Retina (tissue), 1 donor: Measurements from ENCODE around the gene KLHL12.
A peak's percentile ranks its signal among the peaks of the same experiment; 100 is the strongest.

ENCODE experiments used
- DNase-seq: peaks from one replicate; pipeline ENCODE4 v3.0.0-alpha.2; 2016

The KLHL12 gene

DNA sequence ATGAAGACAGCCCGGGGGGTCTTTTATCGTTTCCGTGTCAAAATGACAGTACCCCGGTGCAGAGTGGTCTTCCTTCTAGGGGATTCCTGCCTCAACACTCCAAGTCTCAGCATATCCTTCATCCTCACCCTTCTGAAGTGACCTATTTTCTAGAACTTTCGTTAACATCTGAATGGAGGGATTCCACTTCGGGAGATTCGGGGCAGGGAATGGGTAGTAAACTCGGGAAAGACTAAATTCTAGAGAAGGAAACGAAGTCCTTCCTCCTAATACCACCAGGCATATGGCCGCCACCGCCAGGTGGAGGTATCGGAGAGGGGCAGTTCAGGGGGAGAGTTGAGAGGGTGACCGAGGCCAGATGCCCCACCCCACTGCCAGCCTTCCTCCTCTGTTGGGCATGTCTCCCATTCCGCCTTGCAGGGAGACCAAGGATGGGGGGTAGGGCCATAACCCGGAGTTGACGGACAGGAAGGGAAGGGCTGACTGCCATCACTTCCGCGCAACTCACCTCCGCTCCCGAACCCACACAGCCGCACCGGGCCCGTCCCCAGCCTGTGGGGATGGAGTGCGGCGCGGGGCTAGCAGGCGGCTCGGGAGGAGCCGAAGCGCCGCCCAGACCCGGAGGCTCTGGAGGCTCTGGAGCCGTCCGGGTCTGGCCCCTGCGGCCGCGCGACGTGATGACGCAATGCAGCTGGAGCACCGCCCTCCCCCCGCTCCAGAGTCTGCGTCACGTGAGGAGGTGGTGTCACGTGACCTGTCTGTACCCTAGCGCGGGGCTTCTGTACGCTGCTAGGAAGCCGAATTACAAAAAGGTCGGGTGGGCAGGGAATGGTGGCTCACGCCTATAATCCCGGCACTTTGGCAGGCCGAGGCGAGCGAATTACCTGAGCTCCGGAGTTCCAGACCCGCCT is at the start of gene KLHL12:
Gene KLHL12 (minus strand): TSS at position 654 of the 911 bp plus-strand sequence. CDS start 2,072 bp downstream, outside the sequence.
- peak; percentile 99 for DNase-seq

- no peak for DNase-seq
These were observed 49.6 kb upstream of the KLHL12 start for GRCh38 chr1:202976633-202977032.

DNA sequence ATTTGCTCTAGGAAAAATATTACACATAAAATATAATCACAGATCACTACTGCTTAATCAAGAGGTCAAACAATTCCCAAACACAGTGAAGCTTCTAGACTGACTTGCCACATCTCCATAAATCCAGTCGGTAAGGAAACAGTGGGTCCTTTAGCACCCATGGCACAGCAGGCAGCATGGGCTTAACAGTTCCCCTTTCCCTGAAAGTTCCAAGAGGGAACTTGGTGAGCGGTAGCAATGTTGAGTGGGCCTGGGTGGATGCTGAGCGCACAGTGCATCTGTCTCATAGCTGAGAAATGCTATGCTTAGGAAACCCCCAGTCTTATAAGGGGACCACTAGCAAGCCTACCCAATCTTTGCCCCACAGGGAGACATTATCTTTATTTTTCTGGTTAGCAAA is 47.8 kb upstream of the KLHL12 start:
- no peak for DNase-seq

DNA sequence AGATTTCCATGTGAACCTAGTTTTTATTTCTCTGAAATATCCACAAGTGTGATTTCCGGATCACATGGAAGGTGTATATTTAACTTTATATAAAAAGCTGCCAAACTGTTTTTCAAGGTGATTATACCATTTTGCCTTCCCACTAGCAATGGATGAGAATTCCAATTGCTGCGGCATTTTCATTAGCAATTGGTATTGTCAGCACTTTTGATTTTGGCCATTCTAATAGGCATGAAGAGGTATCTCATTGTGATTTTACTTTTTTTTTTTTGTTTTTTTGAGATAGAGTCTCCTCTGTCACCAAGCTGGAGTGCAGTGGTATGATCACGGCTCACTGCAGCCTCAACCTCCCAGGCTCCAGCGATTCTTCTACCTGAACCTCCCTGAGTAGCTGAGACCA is 45.0 kb upstream of the KLHL12 start:
- no peak for DNase-seq

- peak; percentile 44 for DNase-seq
These were observed 41.9 kb upstream of the KLHL12 start for GRCh38 chr1:202968895-202969295.

- no peak for DNase-seq
These were observed 41.3 kb upstream of the KLHL12 start for GRCh38 chr1:202968351-202968750.

DNA sequence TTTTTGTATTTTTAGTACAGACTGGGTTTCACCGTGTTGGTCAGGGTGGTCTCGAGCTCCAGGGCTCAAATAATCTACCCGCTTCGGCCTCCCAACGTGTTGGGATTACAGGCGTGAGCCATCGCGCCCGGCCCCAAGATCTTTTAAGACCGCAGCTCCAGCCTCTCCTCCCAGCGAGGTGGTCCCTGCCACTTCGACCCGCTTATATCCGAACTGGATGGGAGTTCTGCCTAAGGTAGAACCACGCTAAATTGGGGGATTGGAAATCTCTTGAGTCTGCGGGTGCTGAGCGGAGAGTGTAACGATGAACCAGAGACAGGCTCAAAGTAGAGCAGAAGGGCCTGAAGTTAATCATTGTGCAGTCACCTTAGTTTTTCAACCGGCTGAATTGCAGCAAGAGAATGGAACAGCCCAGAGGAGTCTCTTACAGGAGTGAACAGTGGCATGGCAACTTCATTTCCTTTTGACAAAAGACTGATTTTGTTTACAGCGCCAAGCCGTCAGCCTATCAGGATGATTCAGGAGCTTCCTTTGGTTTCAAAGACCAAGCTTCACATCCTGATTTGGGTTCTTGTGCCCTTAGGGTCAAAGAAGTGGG is 40.7 kb upstream of the KLHL12 start:
- no peak for DNase-seq

- DNase-seq = no peak
These were observed 39.2 kb upstream of the KLHL12 start for GRCh38 chr1:202966006-202966898.

- no peak for DNase-seq
These were observed 38.4 kb upstream of the KLHL12 start for GRCh38 chr1:202965422-202965821.

DNA sequence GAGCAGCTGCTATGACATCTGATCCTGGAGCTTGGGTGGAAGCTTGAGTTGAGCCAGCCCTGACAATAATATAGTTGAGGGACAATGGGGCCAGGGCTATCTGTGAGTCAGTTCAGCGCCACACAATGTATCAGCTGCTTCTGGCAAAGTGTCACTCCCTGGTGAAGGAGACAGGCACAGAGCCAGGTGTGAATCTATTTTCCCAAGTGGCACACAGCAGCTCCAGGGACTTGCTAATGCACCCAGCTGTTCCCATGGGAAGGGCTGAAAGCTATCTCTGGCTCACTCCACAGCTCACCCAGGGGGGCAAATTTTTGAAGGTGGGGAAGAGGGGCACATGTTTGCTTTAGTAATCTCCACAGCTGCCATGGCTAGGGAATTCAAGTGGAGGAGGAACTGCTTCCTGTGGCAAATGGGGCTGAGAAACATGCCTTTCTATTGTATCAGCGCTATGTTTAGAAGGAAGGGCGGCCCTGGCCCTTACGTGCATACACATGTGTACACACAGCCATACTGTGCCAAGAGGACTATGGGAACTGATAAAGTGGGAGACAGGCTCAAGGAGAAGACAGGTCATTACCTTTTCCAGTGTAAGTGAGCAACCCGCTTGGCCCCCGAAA is 37.9 kb upstream of the KLHL12 start:
- no peak for DNase-seq

DNA sequence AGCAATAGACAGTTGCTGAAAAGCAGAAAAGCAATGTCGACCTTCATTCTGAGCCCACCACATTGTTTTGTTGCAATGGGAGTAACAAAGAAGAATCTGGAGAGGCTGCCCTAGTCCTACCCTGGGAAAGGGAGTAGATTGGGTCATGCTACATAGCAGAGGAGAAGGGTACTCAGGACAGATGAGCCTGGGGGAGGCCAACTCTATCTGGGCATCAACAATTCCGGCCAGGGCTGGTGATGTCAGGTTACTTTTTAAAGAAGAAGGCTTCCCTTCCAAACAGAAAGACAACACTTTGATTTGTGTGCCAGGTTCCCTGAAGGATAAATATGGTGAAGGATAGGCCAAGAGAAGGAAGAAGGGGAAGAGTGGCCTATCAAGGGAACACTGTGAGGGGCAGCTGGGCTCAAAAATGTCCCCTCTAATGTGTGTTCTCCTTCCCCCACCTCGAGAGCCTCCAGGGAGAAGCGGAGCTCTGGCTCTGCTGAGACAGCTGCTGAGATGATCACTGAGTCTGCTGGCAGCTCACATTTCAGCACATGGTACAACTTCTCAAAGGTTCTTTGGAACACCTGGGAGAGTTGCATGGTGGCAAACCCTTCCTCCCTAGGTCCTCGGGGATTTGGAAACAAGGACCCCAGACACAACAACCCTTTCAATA is 34.3 kb upstream of the KLHL12 start:
- DNase-seq = no peak

- no peak for DNase-seq
These were observed 32.2 kb upstream of the KLHL12 start for GRCh38 chr1:202959276-202959620.

DNA sequence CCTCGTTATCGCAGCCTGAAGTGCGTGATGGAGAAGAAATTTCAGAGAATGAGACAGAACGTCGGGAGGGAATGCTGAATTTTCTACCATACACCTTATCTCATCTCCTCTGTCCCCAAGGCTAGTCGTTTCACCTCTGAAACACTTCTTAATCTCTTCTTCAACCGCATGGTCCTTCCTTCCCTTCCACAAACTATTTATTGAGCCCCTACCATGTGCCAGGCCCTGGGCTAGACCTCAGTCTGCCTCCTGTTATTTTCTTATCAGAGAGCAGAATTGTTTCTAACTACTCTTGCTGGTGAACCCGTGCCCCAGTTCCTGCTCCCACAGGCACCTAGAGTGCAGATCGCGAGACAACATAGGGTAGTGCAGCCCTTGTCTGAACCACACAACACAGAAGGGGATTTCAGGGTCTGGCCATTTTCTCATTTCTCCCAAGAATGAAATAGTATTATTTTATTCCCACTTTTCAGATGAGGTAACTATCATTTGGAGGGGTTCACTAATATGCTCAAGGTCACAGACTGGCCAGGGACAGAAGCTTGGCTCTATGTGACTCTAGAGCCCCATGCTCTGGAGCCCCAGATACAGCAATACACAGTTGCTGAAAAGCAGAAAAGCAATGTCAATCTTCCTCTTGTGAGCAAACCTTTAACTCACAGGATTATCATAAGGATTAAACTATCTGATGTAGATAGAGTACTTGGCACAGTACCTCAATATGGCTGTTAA is 31.7 kb upstream of the KLHL12 start:
- DNase-seq = no peak

DNA sequence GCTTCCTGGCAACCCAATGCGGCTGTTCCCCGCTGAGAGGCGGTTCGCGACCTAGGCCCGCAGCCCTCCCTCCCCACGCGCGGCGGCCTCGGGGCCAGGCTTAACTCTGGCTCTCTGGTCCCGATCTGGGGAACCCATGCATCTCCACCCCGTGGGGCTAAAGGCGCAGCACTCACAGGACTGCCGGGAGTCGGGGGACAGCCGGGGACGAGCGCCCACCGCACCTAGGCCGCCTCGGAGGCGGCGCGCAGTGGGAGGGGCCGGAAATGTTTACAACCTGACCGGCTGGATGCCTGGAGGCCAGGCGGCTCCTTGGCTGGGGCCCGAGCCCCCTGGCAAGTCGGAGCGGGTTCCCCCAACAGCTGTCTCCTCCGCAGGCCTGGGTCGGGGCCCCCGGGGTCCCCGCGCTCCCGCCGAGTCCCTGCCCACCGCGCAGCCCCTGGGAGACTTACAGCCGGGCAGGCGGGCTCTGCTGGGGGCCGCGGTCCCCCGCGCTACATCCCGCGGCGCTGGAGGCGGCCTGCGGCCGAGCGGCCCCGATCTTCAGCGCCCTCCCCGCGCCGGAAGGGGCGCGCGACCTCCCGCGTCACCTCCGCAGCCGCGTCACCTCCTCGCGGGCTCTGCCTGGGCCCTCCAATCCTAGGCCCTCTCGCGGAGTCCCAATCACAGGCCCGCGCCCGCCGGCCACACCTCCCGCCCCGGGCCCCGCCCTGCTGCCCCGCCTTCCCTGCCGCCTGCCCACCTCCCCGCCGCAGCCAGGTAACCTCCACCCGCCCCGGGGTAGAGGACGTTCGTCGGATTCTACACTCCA is 30.9 kb upstream of the KLHL12 start, which contains the start of gene ADIPOR1:
Gene ADIPOR1 (minus strand): TSS at position 580 of the 811 bp plus-strand sequence. CDS start 7,242 bp downstream, outside the sequence.
- DNase-seq = peak; percentile 82

- DNase-seq = no peak
These were observed 29.9 kb upstream of the KLHL12 start for GRCh38 chr1:202956969-202957368.

DNA sequence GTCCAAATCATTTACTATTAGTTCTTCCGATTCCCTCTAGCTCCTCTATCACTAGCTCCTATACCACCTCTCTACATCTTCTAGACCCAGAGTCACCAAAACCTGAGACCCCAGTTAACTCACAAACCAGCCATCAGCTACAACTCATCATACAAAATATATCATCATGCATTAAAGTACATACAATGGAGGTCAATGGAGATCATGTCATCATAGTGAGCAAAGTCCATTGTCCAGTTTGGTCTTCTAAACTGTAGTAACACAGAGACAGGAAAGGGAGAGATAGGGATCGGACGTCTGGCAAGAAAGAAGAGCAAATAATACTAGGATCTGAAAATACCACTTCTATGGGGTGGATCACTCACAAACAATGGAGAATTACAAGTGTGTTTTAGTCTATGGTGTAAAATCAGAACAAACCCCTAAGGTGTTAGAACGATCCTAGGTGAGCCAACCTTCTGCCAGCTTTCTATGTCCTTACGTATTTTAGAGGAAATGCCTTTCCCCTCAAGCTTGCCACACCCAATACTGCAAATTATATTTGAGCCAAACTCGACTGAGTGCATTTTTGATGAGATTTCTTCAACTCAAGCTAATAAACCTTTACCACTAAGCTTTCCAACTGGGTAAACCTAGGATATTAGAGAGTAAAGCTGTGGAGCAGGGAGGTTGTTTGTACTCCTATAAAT is 27.2 kb upstream of the KLHL12 start:
- DNase-seq = no peak

DNA sequence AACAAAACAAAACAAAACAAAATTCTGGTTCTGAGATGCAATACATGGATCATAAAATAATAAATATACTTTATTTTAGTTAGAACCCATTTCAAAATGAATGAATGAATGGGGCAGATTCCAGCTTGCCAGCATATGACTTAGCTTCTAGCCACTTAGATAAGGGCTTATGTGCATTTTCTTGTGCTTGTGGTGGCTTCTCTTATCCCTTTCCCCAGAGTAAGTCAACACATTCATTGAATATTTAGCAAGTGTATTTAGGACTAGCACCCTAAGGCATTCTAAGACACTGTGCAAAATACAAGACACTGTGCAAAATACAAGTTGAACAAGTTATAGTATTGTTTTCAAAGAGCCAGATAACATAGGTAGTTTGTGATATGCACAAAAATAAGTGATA is 26.4 kb upstream of the KLHL12 start:
- DNase-seq = no peak

DNA sequence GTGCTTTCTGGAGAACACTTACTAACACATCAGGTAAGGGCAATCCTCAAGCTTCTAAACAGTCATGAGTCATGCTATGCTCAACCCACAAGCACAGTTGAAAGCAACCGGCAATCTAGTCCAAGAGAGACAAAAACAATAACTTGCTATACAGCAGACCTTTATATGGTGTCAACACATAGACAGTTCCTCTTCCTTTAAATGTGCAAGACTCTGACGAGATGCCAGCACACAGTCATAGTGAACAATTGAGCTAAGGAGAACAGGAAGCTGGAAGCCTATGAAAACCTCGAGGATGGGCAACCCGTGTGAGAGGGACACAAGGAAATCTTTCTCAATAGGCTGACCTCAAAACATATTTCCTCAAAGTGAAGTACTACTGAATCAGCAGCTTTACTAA is 25.8 kb upstream of the KLHL12 start:
- no peak for DNase-seq

DNA sequence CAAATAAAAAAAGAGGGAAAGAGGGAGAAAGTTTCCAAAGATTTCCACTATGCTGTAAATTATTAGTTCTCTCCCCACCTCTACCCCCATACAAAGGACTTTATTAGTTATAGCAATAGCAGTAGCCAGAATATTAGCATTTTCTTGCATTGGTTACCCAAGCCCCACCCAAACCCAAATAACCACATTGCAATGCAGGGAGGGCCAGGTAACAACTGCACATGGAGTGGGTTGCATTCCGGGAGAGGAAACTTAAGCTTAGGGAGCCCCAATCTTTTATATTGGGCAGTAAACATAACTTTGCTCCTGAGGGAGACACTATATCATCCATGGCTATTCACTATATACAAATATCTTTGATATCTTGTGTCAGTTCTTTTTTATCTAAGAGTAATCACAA is 25.1 kb upstream of the KLHL12 start:
- no peak for DNase-seq

GRCh38 chr1:202951437-202951836 is 24.4 kb upstream of the KLHL12 start:
- no peak for DNase-seq
